ENCODE results near the gene SLC1A7. TPM values are rescaled to one million over a fixed set of nuclear protein-coding genes. Genes with fewer than 3 reads are reported as not detected.

SLC1A7 gene
- total and polyA plus RNA-seq, 2 of the 13 experiments (the other 11 are each of a cell fraction or from before 2014, with no cell fraction given): 0.04 to 2.0 TPM

DNA sequence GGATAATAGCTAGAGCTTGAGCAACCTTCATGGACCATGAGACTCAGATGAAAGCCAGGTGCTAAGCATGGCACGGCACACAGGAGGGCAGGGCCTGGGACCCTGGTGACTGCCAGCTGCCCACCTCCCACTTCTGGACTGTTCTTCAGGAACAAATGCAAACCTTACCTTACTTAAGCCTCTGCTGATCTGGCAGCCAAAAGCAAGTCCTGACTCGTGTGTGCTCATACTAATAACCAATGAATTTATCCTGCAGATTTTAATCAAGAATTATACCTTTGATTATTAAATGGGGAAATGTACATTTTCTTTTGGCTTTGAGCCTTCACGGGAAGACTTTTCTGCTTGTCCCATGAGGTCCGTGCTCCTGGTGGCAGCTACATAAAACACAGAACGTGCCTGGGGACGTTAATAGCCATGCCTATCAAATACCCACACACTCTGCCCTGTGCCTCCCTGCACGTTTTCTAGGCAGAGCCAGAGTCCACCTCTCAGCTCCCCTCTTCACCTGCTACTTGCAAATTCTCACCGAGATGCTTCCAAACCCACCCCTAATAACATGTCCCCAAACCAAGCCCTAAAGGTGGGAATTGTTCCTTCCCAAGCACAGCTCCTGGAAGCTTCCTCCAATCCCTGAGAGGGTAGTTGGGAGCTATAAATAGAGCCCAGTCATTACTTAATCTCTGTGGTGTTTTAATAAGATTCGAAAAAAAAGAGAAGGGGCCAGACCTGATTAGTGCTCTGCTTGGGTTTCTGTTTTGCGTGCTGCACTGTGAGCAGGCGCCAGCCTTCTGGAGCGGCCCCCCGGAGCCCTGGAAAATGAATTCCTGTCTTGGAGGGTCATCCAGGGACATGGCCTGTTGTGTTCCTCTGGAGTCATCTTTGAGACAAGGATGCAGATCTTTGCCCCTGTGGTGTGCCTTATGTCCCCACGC is 33.5 kb downstream of the SLC1A7 start (continued):
- TF ChIP-seq, protein P1, sequence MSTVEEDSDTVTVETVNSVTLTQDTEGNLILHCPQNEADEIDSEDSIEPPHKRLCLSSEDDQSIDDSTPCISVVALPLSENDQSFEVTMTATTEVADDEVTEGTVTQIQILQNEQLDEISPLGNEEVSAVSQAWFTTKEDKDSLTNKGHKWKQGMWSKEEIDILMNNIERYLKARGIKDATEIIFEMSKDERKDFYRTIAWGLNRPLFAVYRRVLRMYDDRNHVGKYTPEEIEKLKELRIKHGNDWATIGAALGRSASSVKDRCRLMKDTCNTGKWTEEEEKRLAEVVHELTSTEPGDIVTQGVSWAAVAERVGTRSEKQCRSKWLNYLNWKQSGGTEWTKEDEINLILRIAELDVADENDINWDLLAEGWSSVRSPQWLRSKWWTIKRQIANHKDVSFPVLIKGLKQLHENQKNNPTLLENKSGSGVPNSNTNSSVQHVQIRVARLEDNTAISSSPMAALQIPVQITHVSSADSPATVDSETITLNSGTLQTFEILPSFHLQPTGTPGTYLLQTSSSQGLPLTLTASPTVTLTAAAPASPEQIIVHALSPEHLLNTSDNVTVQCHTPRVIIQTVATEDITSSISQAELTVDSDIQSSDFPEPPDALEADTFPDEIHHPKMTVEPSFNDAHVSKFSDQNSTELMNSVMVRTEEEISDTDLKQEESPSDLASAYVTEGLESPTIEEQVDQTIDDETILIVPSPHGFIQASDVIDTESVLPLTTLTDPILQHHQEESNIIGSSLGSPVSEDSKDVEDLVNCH (CRISPR knock-in tag; IDR thresholded peaks at IDR 0.05): no peak
- TF ChIP-seq KLF11 (CRISPR knock-in tag; IDR thresholded peaks at IDR 0.05) (no peak), ARNT2 (CRISPR knock-in tag; IDR thresholded peaks at IDR 0.05; ENCODE audit: low read depth) (no peak), ZNF317 (CRISPR knock-in tag; IDR thresholded peaks at IDR 0.05) (no peak), ZNF30 (CRISPR knock-in tag; IDR thresholded peaks at IDR 0.05) (no peak), TOE1 (CRISPR knock-in tag; IDR thresholded peaks at IDR 0.05) (no peak), ZNF672 (CRISPR knock-in tag; IDR thresholded peaks at IDR 0.05) (no peak), HMG20A (CRISPR knock-in tag; IDR thresholded peaks at IDR 0.05; ENCODE audit: borderline replicate concordance) (peak; percentile 39; the same call in 1 of the 2 replicates), MLLT10 (CRISPR knock-in tag; IDR thresholded peaks at IDR 0.05) (no peak), SIX1 (CRISPR knock-in tag; IDR thresholded peaks at IDR 0.05; ENCODE audit: borderline replicate concordance) (no peak)
- TF ChIP-seq, protein P2, sequence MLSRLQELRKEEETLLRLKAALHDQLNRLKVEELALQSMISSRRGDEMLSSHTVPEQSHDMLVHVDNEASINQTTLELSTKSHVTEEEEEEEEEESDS (CRISPR knock-in tag; IDR thresholded peaks at IDR 0.05; ENCODE audit: borderline replicate concordance): no peak
- TF ChIP-seq, protein P3, sequence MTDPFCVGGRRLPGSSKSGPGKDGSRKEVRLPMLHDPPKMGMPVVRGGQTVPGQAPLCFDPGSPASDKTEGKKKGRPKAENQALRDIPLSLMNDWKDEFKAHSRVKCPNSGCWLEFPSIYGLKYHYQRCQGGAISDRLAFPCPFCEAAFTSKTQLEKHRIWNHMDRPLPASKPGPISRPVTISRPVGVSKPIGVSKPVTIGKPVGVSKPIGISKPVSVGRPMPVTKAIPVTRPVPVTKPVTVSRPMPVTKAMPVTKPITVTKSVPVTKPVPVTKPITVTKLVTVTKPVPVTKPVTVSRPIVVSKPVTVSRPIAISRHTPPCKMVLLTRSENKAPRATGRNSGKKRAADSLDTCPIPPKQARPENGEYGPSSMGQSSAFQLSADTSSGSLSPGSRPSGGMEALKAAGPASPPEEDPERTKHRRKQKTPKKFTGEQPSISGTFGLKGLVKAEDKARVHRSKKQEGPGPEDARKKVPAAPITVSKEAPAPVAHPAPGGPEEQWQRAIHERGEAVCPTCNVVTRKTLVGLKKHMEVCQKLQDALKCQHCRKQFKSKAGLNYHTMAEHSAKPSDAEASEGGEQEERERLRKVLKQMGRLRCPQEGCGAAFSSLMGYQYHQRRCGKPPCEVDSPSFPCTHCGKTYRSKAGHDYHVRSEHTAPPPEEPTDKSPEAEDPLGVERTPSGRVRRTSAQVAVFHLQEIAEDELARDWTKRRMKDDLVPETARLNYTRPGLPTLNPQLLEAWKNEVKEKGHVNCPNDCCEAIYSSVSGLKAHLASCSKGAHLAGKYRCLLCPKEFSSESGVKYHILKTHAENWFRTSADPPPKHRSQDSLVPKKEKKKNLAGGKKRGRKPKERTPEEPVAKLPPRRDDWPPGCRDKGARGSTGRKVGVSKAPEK (CRISPR knock-in tag; IDR thresholded peaks at IDR 0.05; ENCODE audit: borderline replicate concordance): no peak
- TF ChIP-seq, protein P4, sequence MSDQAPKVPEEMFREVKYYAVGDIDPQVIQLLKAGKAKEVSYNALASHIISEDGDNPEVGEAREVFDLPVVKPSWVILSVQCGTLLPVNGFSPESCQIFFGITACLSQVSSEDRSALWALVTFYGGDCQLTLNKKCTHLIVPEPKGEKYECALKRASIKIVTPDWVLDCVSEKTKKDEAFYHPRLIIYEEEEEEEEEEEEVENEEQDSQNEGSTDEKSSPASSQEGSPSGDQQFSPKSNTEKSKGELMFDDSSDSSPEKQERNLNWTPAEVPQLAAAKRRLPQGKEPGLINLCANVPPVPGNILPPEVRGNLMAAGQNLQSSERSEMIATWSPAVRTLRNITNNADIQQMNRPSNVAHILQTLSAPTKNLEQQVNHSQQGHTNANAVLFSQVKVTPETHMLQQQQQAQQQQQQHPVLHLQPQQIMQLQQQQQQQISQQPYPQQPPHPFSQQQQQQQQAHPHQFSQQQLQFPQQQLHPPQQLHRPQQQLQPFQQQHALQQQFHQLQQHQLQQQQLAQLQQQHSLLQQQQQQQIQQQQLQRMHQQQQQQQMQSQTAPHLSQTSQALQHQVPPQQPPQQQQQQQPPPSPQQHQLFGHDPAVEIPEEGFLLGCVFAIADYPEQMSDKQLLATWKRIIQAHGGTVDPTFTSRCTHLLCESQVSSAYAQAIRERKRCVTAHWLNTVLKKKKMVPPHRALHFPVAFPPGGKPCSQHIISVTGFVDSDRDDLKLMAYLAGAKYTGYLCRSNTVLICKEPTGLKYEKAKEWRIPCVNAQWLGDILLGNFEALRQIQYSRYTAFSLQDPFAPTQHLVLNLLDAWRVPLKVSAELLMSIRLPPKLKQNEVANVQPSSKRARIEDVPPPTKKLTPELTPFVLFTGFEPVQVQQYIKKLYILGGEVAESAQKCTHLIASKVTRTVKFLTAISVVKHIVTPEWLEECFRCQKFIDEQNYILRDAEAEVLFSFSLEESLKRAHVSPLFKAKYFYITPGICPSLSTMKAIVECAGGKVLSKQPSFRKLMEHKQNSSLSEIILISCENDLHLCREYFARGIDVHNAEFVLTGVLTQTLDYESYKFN (CRISPR knock-in tag; conservative IDR thresholded peaks at IDR 0.05): 0 out of 2 replicates have a peak, but pooled peaks have one; percentile 21
- TF ChIP-seq, protein P5, sequence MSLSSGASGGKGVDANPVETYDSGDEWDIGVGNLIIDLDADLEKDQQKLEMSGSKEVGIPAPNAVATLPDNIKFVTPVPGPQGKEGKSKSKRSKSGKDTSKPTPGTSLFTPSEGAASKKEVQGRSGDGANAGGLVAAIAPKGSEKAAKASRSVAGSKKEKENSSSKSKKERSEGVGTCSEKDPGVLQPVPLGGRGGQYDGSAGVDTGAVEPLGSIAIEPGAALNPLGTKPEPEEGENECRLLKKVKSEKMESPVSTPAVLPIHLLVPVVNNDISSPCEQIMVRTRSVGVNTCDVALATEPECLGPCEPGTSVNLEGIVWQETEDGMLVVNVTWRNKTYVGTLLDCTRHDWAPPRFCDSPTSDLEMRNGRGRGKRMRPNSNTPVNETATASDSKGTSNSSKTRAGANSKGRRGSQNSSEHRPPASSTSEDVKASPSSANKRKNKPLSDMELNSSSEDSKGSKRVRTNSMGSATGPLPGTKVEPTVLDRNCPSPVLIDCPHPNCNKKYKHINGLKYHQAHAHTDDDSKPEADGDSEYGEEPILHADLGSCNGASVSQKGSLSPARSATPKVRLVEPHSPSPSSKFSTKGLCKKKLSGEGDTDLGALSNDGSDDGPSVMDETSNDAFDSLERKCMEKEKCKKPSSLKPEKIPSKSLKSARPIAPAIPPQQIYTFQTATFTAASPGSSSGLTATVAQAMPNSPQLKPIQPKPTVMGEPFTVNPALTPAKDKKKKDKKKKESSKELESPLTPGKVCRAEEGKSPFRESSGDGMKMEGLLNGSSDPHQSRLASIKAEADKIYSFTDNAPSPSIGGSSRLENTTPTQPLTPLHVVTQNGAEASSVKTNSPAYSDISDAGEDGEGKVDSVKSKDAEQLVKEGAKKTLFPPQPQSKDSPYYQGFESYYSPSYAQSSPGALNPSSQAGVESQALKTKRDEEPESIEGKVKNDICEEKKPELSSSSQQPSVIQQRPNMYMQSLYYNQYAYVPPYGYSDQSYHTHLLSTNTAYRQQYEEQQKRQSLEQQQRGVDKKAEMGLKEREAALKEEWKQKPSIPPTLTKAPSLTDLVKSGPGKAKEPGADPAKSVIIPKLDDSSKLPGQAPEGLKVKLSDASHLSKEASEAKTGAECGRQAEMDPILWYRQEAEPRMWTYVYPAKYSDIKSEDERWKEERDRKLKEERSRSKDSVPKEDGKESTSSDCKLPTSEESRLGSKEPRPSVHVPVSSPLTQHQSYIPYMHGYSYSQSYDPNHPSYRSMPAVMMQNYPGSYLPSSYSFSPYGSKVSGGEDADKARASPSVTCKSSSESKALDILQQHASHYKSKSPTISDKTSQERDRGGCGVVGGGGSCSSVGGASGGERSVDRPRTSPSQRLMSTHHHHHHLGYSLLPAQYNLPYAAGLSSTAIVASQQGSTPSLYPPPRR (CRISPR knock-in tag; IDR thresholded peaks at IDR 0.05; ENCODE audit: borderline replicate concordance): peak; percentile 24; the same call in 1 of the 2 replicates

All from HepG2 (cell line).